K562 (cell line): ENCODE results near the gene FITM2. TPM values are rescaled to one million over a fixed set of nuclear protein-coding genes. Genes with fewer than 3 reads are reported as not detected.

Experiments used
- ATAC-seq: fragments of 200-7000 bp; cut with Tn5 transposase; 3 replicates; pipeline ENCODE4 v1.9.1; 2020; ENCODE audit warnings: moderate library complexity
- BruUV-seq: library from RNA; stranded (reverse); fragments of 400-500 nt; replicated peaks from 2 replicates; lab custom pipeline; 2021; lab: Mats Ljungman, UMichigan
- CTCF ChIA-PET: fragments of 300-600 bp; formaldehyde crosslinking; extraction: SDS; loops from one replicate; lab custom pipeline; 2021; ENCODE audit warnings: low intra/inter-chr PET ratio; lab: Yijun Ruan, JAX
- POLR2A ChIA-PET: fragments of 300-600, 350-650 bp; sonication (Branson Sonifier 250); formaldehyde crosslinking; extraction: SDS; loops from one replicate; lab custom pipeline; 2021; ENCODE audit warnings: antibody characterized with exemption, inconsistent platforms; lab: Yijun Ruan, JAX
- DNase-seq, 4 experiments: peaks; one replicate each; pipeline versions ENCODE4 v3.0.0 to v3.0.0-alpha.2; 2011 to 2018; ENCODE audit warnings: low spot score in 3 of 4, mixed read lengths in 3 of 4; ENCODE audit errors: extremely low read depth in 1 of 4
- FAIRE-seq: peaks from 2 replicates; lab custom pipeline; 2011; peaks lifted over from hg19 to GRCh38; lab: Jason Lieb, UNC
- H2AFZ ChIP-seq: 2 replicates; pipeline ENCODE4 v1.6.0; 2011; ENCODE audit warnings: low read depth, low read length, control low read depth, inconsistent platforms
- H3K27ac ChIP-seq: fragments of 200-600 bp; 3 replicates; pipeline ENCODE4 v1.8.0; 2011; ENCODE audit warnings: low read depth, mild to moderate bottlenecking, control low read depth, inconsistent platforms, low read length, moderate library complexity, mixed read lengths; ENCODE audit errors: extremely low read depth
- H3K27me3 ChIP-seq, 2 experiments: fragments of 300-600 bp in 1 of 2; 2 replicates in 1 of 2; 3 replicates in 1 of 2; pipeline versions ENCODE4 v1.6.0 to v1.8.0; 2011; ENCODE audit warnings: inconsistent platforms in 2 of 2, low read length in 2 of 2, mild to moderate bottlenecking in 1 of 2, mixed read lengths in 1 of 2, moderate library complexity in 1 of 2; ENCODE audit not compliant: control insufficient read depth in 2 of 2, insufficient read depth in 2 of 2
- H3K36me3 ChIP-seq: fragments of 300-600 bp; 3 replicates; pipeline ENCODE4 v1.8.0; 2011; ENCODE audit warnings: mild to moderate bottlenecking, low read length, inconsistent platforms; ENCODE audit not compliant: control insufficient read depth, insufficient read depth
- H3K4me1 ChIP-seq, 2 experiments: fragments of 200-600 bp in 1 of 2; replicated peaks in 1 of 2; 2 replicates in 1 of 2; 3 replicates in 1 of 2; pipeline versions ENCODE4 v1.5.1 to v1.8.0; 2011; ENCODE audit warnings: inconsistent platforms in 2 of 2, low read length in 2 of 2, mild to moderate bottlenecking in 1 of 2, mixed read lengths in 1 of 2, moderate library complexity in 1 of 2; ENCODE audit not compliant: control insufficient read depth in 2 of 2, insufficient read depth in 2 of 2
- H3K4me2 ChIP-seq: 2 replicates; pipeline ENCODE4 v1.6.1; 2011; ENCODE audit warnings: low read length, control low read depth, inconsistent platforms, mixed read lengths; ENCODE audit not compliant: insufficient read depth
- H3K4me3 ChIP-seq: fragments of 200-600 bp; sonication (generic), shearing (Covaris generic); 2 replicates; pipeline ENCODE4 v1.5.1; 2016; ENCODE audit warnings: control low read depth, inconsistent platforms
- H3K79me2 ChIP-seq: fragments of 200-600 bp; 3 replicates; pipeline ENCODE4 v1.8.0; 2011; ENCODE audit warnings: low read length, inconsistent platforms; ENCODE audit not compliant: control insufficient read depth, insufficient read depth
- H3K9ac ChIP-seq, 2 experiments: 2 replicates each; pipeline versions ENCODE4 v1.6.0 to v1.6.1; 2011; ENCODE audit warnings: low read depth in 2 of 2, low read length in 2 of 2, control low read depth in 1 of 2, inconsistent platforms in 1 of 2, mild to moderate bottlenecking in 1 of 2, mixed read lengths in 1 of 2; ENCODE audit not compliant: insufficient read depth in 1 of 2
- H3K9me1 ChIP-seq: one replicate; pipeline ENCODE4 v1.6.0; 2011; ENCODE audit warnings: inconsistent platforms, mild to moderate bottlenecking, low read length, moderate library complexity; ENCODE audit not compliant: control insufficient read depth, insufficient read depth
- H3K9me3 ChIP-seq: replicated peaks from 2 replicates; pipeline ENCODE4 v1.5.1; 2011; ENCODE audit warnings: low read depth, low read length, inconsistent platforms; ENCODE audit not compliant: control insufficient read depth, insufficient read depth
- H4K20me1 ChIP-seq: replicated peaks from 2 replicates; pipeline ENCODE4 v1.6.1; 2011; ENCODE audit warnings: low read length, inconsistent platforms, mixed read lengths; ENCODE audit not compliant: control insufficient read depth, insufficient read depth
- CEBPZ ChIP-seq: fragments of 150-350 bp; IDR thresholded peaks from 2 replicates; pipeline ENCODE4 v1.6.1; 2014; ENCODE audit warnings: low read depth, mild to moderate bottlenecking, low read length, borderline replicate concordance
- KLF16 ChIP-seq: IDR thresholded peaks from 2 replicates; pipeline ENCODE4 v1.6.1; 2016; ENCODE audit warnings: antibody characterized with exemption
- NR1H2 ChIP-seq: sonication (generic); formaldehyde crosslinking; IDR thresholded peaks from 2 replicates; pipeline ENCODE4 v1.4.0; 2020; ENCODE audit warnings: mild to moderate bottlenecking, missing genetic modification reagents
- PHF20 ChIP-seq: fragments of 450-650 bp; IDR thresholded peaks from 2 replicates; pipeline ENCODE4 v1.6.1; 2018; ENCODE audit not compliant: partially characterized antibody
- PKNOX1 ChIP-seq: fragments of 450-650 bp; IDR thresholded peaks from 2 replicates; pipeline ENCODE4 v1.6.1; 2016
- PTRF ChIP-seq: fragments of 450-650 bp; IDR thresholded peaks from 2 replicates; pipeline ENCODE4 v1.6.1; 2016; ENCODE audit warnings: mild to moderate bottlenecking, missing genetic modification characterization, missing compliant biosample characterization
- TCFL5 ChIP-seq: fragments of 250-450 bp; sonication (Bioruptor Pico); conservative IDR thresholded peaks from 2 replicates; pipeline ENCODE4 v1.6.1; 2021; ENCODE audit warnings: mild to moderate bottlenecking, moderate library complexity, matching md5 sums
- ZNF561 ChIP-seq: fragments of 450-650 bp; formaldehyde crosslinking; conservative IDR thresholded peaks from 2 replicates; pipeline ENCODE4 v1.4.0; 2020; ENCODE audit warnings: mild to moderate bottlenecking, moderate library complexity
- WGBS: fragments of 100-300 bp; shearing (Covaris generic); methylation state at CpG from one replicate; pipeline ENCODE4 v1.1.6; 2016; ENCODE audit warnings: low coverage, mixed read lengths; ENCODE audit not compliant: insufficient coverage; ENCODE audit errors: missing lambda C conversion rate; 5-methylcytosine and 5-hydroxymethylcytosine counted together
- in situ Hi-C: fragments of 300-500 bp; cut with MboI; formaldehyde crosslinking; loops from 4 replicates; pipeline ENCODE4 v1.15.0; 2018; ENCODE audit warnings: inconsistent platforms, mixed read lengths
- intact Hi-C: fragments of 100-400 bp; cut with micrococcal nuclease; formaldehyde crosslinking; loops from 2 replicates; pipeline ENCODE4 v1.14.2; 2022
- polyA plus RNA-seq, 8 experiments: library from polyadenylated mRNA; depleted of rRNA in 4 of 8; stranded (reverse) in 5 of 8; unstranded in 3 of 8; fragments of >200 nt; fragmentation: Nextera tagmentation in 2 of 8; fragmentation: Illumina TruSeq in 1 of 8; extraction: Ambion mirVana in 2 of 8; extraction: Trizol in 1 of 8; gene quantifications; 2 replicates each; pipeline versions ENCODE4 v1.2.1 to v1.2.3, GENCODE V29; 2011 to 2014; ENCODE audit warnings: inconsistent platforms in 1 of 8, missing spikeins in 1 of 8
- total RNA-seq, 7 experiments: library from RNA; depleted of rRNA in 6 of 7; stranded (reverse); fragments of >200 nt in 6 of 7; fragmentation: Illumina TruSeq in 2 of 7; extraction: Trizol in 2 of 7; gene quantifications; 2 replicates each; pipeline versions ENCODE4 v1.2.1 to v1.2.3, GENCODE V29; 2011 to 2021; ENCODE audit warnings: low replicate concordance in 1 of 7

FITM2 gene
- total and polyA plus RNA-seq, 9 of the 15 experiments (the other 6 are each of a cell fraction or from before 2014, with no cell fraction given) = 0.64 to 2.8 (median 1.8) TPM

- no peak for TF ChIP-seq CEBPZ
- no peak for TF ChIP-seq PHF20
- no peak for TF ChIP-seq KLF16
- no peak for TF ChIP-seq PTRF (tag)
- no peak for TF ChIP-seq NR1H2 (CRISPR knock-in tag)
- TF ChIP-seq, all 486 proteins: peak for 0
Observed at GRCh38 chr20:44324343-44324742, 13.3 kb upstream of the FITM2 start (continued).

- Histone ChIP-seq H2AFZ (no peak overlapping the region), H3K27ac (no peak overlapping the region), H3K4me1 (no peaks in the 10 kb centered on the region), H3K9me1 (no peaks in the 10 kb centered on the region), H4K20me1 (no peaks in the 10 kb centered on the region), H3K4me3 (no peak overlapping the region), H3K4me2 (no peak overlapping the region), H3K9me3 (no peaks in the 10 kb centered on the region), H3K36me3 (no peaks in the 10 kb centered on the region), H3K27me3 (peaks cover 4 to 11% of the 10 kb centered on the region in 2 experiments), H3K79me2 (no peaks in the 10 kb centered on the region), H3K9ac (no peak overlapping the region)
- POLR2A ChIA-PET = interaction anchor here (0.6 to 1.5 kb wide), 5 partner anchors 9 to 88 kb away, joined by 3 to 4 read pairs (median 4); partner anchors contain the start of gene FITM2
- ATAC-seq = no peak
- intact Hi-C loops (no loop called here), in situ Hi-C loops (no loop called here)
- 34% methylated on average over 2 of the region's 2 CpGs for WGBS
- DNase-seq = no peak
- BruUV-seq = no TSS peak
- CTCF ChIA-PET = no interaction called here
- TF ChIP-seq PKNOX1 = peak; percentile 54; the same call in 1 of the 2 replicates
- no peak for TF ChIP-seq ZNF561 (CRISPR knock-in tag)
- TF ChIP-seq TCFL5 (CRISPR knock-in tag) = no peak
- no peak for FAIRE-seq
Observed at GRCh38 chr20:44319839-44320422, 8.9 kb upstream of the FITM2 start.
